OCI-LY7 (cell line): Measurements from ENCODE around the gene RDH14.
A peak's percentile ranks its signal among the peaks of the same experiment; 100 is the strongest.

Experiments used
- EZH2phosphoT487 ChIP-seq: fragments of 200-600 bp; sonication (generic); IDR thresholded peaks from 2 replicates; pipeline ENCODE4 v1.6.1; 2018; ENCODE audit warnings: low read depth, borderline replicate concordance, mild to moderate bottlenecking, mixed run types, antibody characterized with exemption, low read length, moderate library complexity, mixed read lengths
- TF ChIP-seq, protein P1 (sequence below): fragments of 200-600 bp; sonication (generic); conservative IDR thresholded peaks from 2 replicates; pipeline ENCODE4 v1.5.1; 2014; ENCODE audit warnings: mild to moderate bottlenecking, antibody characterized with exemption, low read length, moderate library complexity, mixed read lengths

DNA sequence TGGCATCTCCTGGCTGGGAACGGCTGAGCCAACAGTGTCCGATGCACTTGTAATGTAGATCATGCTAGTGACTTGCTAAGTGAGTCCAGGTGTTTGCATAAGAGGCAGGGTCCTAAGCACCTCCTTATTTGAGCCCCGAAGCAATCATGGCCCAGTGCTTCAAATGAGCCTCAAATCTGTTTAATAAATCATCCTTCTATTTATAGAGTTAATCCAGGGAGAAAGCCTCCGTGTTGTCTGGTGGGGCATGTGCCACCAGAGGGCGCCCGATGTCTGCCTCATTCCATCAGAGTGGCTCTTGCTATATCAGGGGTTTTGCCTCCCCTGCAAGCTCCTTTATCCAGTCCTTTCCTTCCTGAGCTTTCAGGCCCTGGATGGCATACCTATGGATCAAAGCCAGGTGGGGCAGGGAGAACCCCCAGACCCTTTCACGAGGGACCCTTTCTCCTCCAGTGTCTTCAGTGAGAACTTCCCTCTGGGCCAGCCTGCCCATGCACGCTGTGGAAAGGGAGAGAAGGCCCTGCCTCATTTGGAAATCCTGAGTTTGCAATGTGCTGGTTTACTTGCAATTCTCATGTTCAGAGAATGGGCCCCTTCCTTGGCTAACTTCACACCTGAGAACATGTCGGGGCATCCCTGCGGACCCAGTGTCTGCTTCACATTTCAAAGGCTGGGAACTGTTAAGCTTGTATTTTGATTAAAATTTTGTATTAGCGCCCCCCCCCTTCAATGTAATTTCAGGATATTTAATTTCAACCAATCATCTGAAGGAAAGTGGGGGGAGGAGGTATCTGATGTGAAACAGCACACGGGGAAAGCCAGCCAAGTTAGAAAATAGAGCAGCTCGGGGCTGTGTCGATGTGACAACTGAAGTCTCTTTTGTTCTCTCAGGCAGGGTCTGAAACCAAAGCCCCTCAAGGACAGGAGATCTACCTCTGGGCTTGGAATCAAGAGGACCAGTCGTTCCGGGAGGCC, 39.7 kb downstream of the RDH14 start:
- TF ChIP-seq, protein P1, sequence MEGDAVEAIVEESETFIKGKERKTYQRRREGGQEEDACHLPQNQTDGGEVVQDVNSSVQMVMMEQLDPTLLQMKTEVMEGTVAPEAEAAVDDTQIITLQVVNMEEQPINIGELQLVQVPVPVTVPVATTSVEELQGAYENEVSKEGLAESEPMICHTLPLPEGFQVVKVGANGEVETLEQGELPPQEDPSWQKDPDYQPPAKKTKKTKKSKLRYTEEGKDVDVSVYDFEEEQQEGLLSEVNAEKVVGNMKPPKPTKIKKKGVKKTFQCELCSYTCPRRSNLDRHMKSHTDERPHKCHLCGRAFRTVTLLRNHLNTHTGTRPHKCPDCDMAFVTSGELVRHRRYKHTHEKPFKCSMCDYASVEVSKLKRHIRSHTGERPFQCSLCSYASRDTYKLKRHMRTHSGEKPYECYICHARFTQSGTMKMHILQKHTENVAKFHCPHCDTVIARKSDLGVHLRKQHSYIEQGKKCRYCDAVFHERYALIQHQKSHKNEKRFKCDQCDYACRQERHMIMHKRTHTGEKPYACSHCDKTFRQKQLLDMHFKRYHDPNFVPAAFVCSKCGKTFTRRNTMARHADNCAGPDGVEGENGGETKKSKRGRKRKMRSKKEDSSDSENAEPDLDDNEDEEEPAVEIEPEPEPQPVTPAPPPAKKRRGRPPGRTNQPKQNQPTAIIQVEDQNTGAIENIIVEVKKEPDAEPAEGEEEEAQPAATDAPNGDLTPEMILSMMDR, result peak; percentile 89
- no peak for TF ChIP-seq EZH2phosphoT487
